ENCODE results near the gene CFAP91.

Gene CFAP91

GRCh38 chr3:119723022-119723421, 20.2 kb downstream of the CFAP91 start:
- no CpG with 5 or more reads among the region's 2 CpGs for WGBS, 2 donors (ENCODE audit: extremely low coverage in 2 of 2, insufficient read length in 2 of 2, insufficient replicate concordance in 1 of 2)
- DNase-seq (ENCODE audit: low spot score): no peak
- H2BK12ac ChIP-seq (ENCODE audit: low read length): no peak overlapping the region

GRCh38 chr3:119726909-119727308, 24.1 kb downstream of the CFAP91 start:
- H3K4ac ChIP-seq (ENCODE audit: low read length): no peak overlapping the region
- no peak overlapping the region for H4K91ac ChIP-seq (ENCODE audit: low read depth, low read length, poor library complexity)
- no peak overlapping the region for H3K4me3 ChIP-seq (ENCODE audit: low read length in 2 of 2)
- no peak overlapping the region for H2BK5ac ChIP-seq (ENCODE audit: low read length)
- peaks cover 0 to 2% of the 10 kb centered on the region in 2 donors for H3K36me3 ChIP-seq (replicated peaks in 1 of 2; ENCODE audit: control insufficient read depth in 2 of 2, insufficient read depth in 2 of 2, low read length in 2 of 2)
- H3K27ac ChIP-seq (replicated peaks; ENCODE audit: low read length): no peak overlapping the region
- H3K9me3 ChIP-seq (replicated peaks in 1 of 2; ENCODE audit: control insufficient read depth in 2 of 2, insufficient read depth in 1 of 2, low read depth in 1 of 2, low read length in 2 of 2): no peaks in the 10 kb centered on the region
- H3K4me2 ChIP-seq (ENCODE audit: insufficient read depth, low read length, poor library complexity, severe bottlenecking): no peak overlapping the region
- H3K14ac ChIP-seq (ENCODE audit: low read length): no peak overlapping the region
- H3K18ac ChIP-seq (ENCODE audit: low read length): no peak overlapping the region
- no CpG with 5 or more reads among the region's 2 CpGs for WGBS, 2 donors (ENCODE audit: extremely low coverage in 2 of 2, insufficient read length in 2 of 2, insufficient replicate concordance in 1 of 2)
- H2BK12ac ChIP-seq (ENCODE audit: low read length): no peak overlapping the region
- no peak overlapping the region for H3K23ac ChIP-seq (ENCODE audit: low read depth, low read length, poor library complexity)
- no peak overlapping the region for H2AK5ac ChIP-seq (ENCODE audit: low read depth, low read length)
- H3K79me1 ChIP-seq (ENCODE audit: low read depth, low read length): no peaks in the 10 kb centered on the region
- peaks cover 3 to 7% of the 10 kb centered on the region in 2 donors for H3K4me1 ChIP-seq (ENCODE audit: control insufficient read depth in 2 of 2, insufficient read depth in 1 of 2, low read depth in 1 of 2, low read length in 2 of 2)
- H3K27me3 ChIP-seq (ENCODE audit: control insufficient read depth in 3 of 3, insufficient read depth in 3 of 3, low read depth in 1 of 3, low read length in 3 of 3): no peaks in the 10 kb centered on the region
- no peak overlapping the region for H4K8ac ChIP-seq (ENCODE audit: low read depth, low read length)
- no peak overlapping the region for H3K9ac ChIP-seq (ENCODE audit: low read depth, low read length, poor library complexity)
- no peak overlapping the region for H2BK15ac ChIP-seq (ENCODE audit: low read length)
- no peak overlapping the region for H2BK120ac ChIP-seq (ENCODE audit: low read depth, low read length)
- no peak overlapping the region for H2AFZ ChIP-seq (ENCODE audit: low read length)
- no peak for DNase-seq (ENCODE audit: low spot score)

More at GRCh38 chr3:119723022-119723421, 20.2 kb downstream of the CFAP91 start:
- Histone ChIP-seq H2AFZ (ENCODE audit: low read length) (no peak overlapping the region), H3K23ac (ENCODE audit: low read depth, low read length, poor library complexity) (no peak overlapping the region), H3K27ac (replicated peaks; ENCODE audit: low read length) (no peak overlapping the region), H3K79me1 (ENCODE audit: low read depth, low read length) (no peaks in the 10 kb centered on the region), H3K14ac (ENCODE audit: low read length) (no peak overlapping the region), H3K4me3 (ENCODE audit: low read length in 2 of 2) (no peak overlapping the region), H3K18ac (ENCODE audit: low read length) (no peak overlapping the region), H3K9me3 (replicated peaks in 1 of 2; ENCODE audit: control insufficient read depth in 2 of 2, insufficient read depth in 1 of 2, low read depth in 1 of 2, low read length in 2 of 2) (no peaks in the 10 kb centered on the region), H3K4me2 (ENCODE audit: insufficient read depth, low read length, poor library complexity, severe bottlenecking) (no peak overlapping the region), H3K36me3 (replicated peaks in 1 of 2; ENCODE audit: control insufficient read depth in 2 of 2, insufficient read depth in 2 of 2, low read length in 2 of 2) (peaks cover under 1 to 3% of the 10 kb centered on the region in 2 donors), H2AK5ac (ENCODE audit: low read depth, low read length) (no peak overlapping the region), H3K9ac (ENCODE audit: low read depth, low read length, poor library complexity) (no peak overlapping the region), H2BK5ac (ENCODE audit: low read length) (no peak overlapping the region), H4K91ac (ENCODE audit: low read depth, low read length, poor library complexity) (no peak overlapping the region), H3K4me1 (ENCODE audit: control insufficient read depth in 2 of 2, insufficient read depth in 1 of 2, low read depth in 1 of 2, low read length in 2 of 2) (no peaks in the 10 kb centered on the region), H3K4ac (ENCODE audit: low read length) (no peak overlapping the region), H2BK15ac (ENCODE audit: low read length) (no peak overlapping the region), H2BK120ac (ENCODE audit: low read depth, low read length) (no peak overlapping the region), H3K27me3 (ENCODE audit: control insufficient read depth in 3 of 3, insufficient read depth in 3 of 3, low read depth in 1 of 3, low read length in 3 of 3) (no peaks in the 10 kb centered on the region), H4K8ac (ENCODE audit: low read depth, low read length) (no peak overlapping the region)

GRCh38 chr3:119729996-119730395, 27.2 kb downstream of the CFAP91 start:
- H2AK5ac ChIP-seq (ENCODE audit: low read depth, low read length): no peak overlapping the region
- H4K91ac ChIP-seq (ENCODE audit: low read depth, low read length, poor library complexity): no peak overlapping the region
- H3K27ac ChIP-seq (replicated peaks; ENCODE audit: low read length): no peak overlapping the region
- H3K27me3 ChIP-seq (ENCODE audit: control insufficient read depth in 3 of 3, insufficient read depth in 3 of 3, low read depth in 1 of 3, low read length in 3 of 3): no peaks in the 10 kb centered on the region
- H3K9me3 ChIP-seq (replicated peaks in 1 of 2; ENCODE audit: control insufficient read depth in 2 of 2, insufficient read depth in 1 of 2, low read depth in 1 of 2, low read length in 2 of 2): no peaks in the 10 kb centered on the region
- no peak overlapping the region for H2BK15ac ChIP-seq (ENCODE audit: low read length)
- H3K4ac ChIP-seq (ENCODE audit: low read length): no peak overlapping the region
- no peak overlapping the region for H3K4me2 ChIP-seq (ENCODE audit: insufficient read depth, low read length, poor library complexity, severe bottlenecking)
- no peak overlapping the region for H3K23ac ChIP-seq (ENCODE audit: low read depth, low read length, poor library complexity)
- no peak for DNase-seq (ENCODE audit: low spot score)
- H3K14ac ChIP-seq (ENCODE audit: low read length): no peak overlapping the region
- no peak overlapping the region for H3K4me3 ChIP-seq (ENCODE audit: low read length in 2 of 2)
- no CpG with 5 or more reads among the region's 6 CpGs for WGBS, 2 donors (ENCODE audit: extremely low coverage in 2 of 2, insufficient read length in 2 of 2, insufficient replicate concordance in 1 of 2)
- peaks cover 4 to 11% of the 10 kb centered on the region in 2 donors for H3K4me1 ChIP-seq (ENCODE audit: control insufficient read depth in 2 of 2, insufficient read depth in 1 of 2, low read depth in 1 of 2, low read length in 2 of 2)
- H2BK120ac ChIP-seq (ENCODE audit: low read depth, low read length): no peak overlapping the region
- no peak overlapping the region for H2BK5ac ChIP-seq (ENCODE audit: low read length)
- no peak overlapping the region for H2BK12ac ChIP-seq (ENCODE audit: low read length)
- no peak overlapping the region for H3K9ac ChIP-seq (ENCODE audit: low read depth, low read length, poor library complexity)
- H3K18ac ChIP-seq (ENCODE audit: low read length): no peak overlapping the region
- H2AFZ ChIP-seq (ENCODE audit: low read length): no peak overlapping the region
- H3K79me1 ChIP-seq (ENCODE audit: low read depth, low read length): no peaks in the 10 kb centered on the region
- no peak overlapping the region for H4K8ac ChIP-seq (ENCODE audit: low read depth, low read length)
- H3K36me3 ChIP-seq (replicated peaks in 1 of 2; ENCODE audit: control insufficient read depth in 2 of 2, insufficient read depth in 2 of 2, low read length in 2 of 2): peaks cover 0 to 2% of the 10 kb centered on the region in 2 donors

- Histone ChIP-seq H3K36me3 (replicated peaks in 1 of 2; ENCODE audit: control insufficient read depth in 2 of 2, insufficient read depth in 2 of 2, low read length in 2 of 2) (peaks cover 0 to 2% of the 10 kb centered on the region in 2 donors), H3K27ac (replicated peaks; ENCODE audit: low read length) (no peak overlapping the region), H2BK120ac (ENCODE audit: low read depth, low read length) (no peak overlapping the region), H2BK5ac (ENCODE audit: low read length) (no peak overlapping the region), H2BK12ac (ENCODE audit: low read length) (no peak overlapping the region), H4K91ac (ENCODE audit: low read depth, low read length, poor library complexity) (no peak overlapping the region), H2BK15ac (ENCODE audit: low read length) (no peak overlapping the region), H3K9ac (ENCODE audit: low read depth, low read length, poor library complexity) (no peak overlapping the region), H3K4me1 (ENCODE audit: control insufficient read depth in 2 of 2, insufficient read depth in 1 of 2, low read depth in 1 of 2, low read length in 2 of 2) (peaks cover 4 to 11% of the 10 kb centered on the region in 2 donors), H3K4me3 (ENCODE audit: low read length in 2 of 2) (peak overlapping the region in 1 of 2 donors; percentile 10), H3K23ac (ENCODE audit: low read depth, low read length, poor library complexity) (no peak overlapping the region), H2AK5ac (ENCODE audit: low read depth, low read length) (no peak overlapping the region), H3K27me3 (ENCODE audit: control insufficient read depth in 3 of 3, insufficient read depth in 3 of 3, low read depth in 1 of 3, low read length in 3 of 3) (no peaks in the 10 kb centered on the region), H4K8ac (ENCODE audit: low read depth, low read length) (no peak overlapping the region), H2AFZ (ENCODE audit: low read length) (peak overlapping the region; percentile 77), H3K14ac (ENCODE audit: low read length) (no peak overlapping the region), H3K4me2 (ENCODE audit: insufficient read depth, low read length, poor library complexity, severe bottlenecking) (no peak overlapping the region), H3K18ac (ENCODE audit: low read length) (no peak overlapping the region), H3K79me1 (ENCODE audit: low read depth, low read length) (no peaks in the 10 kb centered on the region), H3K4ac (ENCODE audit: low read length) (no peak overlapping the region), H3K9me3 (replicated peaks in 1 of 2; ENCODE audit: control insufficient read depth in 2 of 2, insufficient read depth in 1 of 2, low read depth in 1 of 2, low read length in 2 of 2) (peaks cover 0 to 3% of the 10 kb centered on the region in 2 donors)
- peak; percentile 9 for DNase-seq (ENCODE audit: low spot score)
- WGBS, 2 donors (ENCODE audit: extremely low coverage in 2 of 2, insufficient read length in 2 of 2, insufficient replicate concordance in 1 of 2): no CpG with 5 or more reads among the region's 8 CpGs
Measured at GRCh38 chr3:119731560-119732343, 28.9 kb downstream of the CFAP91 start.
